Fibroblast of lung (primary cell): ENCODE measurements around the gene CNTN4. TPM values are rescaled to one million over a fixed set of nuclear protein-coding genes. Genes with fewer than 3 reads are reported as not detected.

Experiments used
- DNase-seq, 2 donors: peaks; one replicate each; pipeline versions ENCODE4 v3.0.0 to v3.0.0-alpha.2; 2010; ENCODE audit warnings: low read depth in 2 of 2
- H2AFZ ChIP-seq: 2 replicates; pipeline ENCODE4 v1.5.1; 2012; ENCODE audit warnings: low read length, control low read depth, inconsistent platforms
- H3K27ac ChIP-seq: 2 replicates; pipeline ENCODE4 v1.5.1; 2011; ENCODE audit warnings: low read length, control low read depth; ENCODE audit not compliant: insufficient read depth
- H3K27me3 ChIP-seq: 2 replicates; pipeline ENCODE4 v1.5.1; 2011; ENCODE audit warnings: mild to moderate bottlenecking, low read length; ENCODE audit not compliant: control insufficient read depth, insufficient read depth
- H3K36me3 ChIP-seq: 2 replicates; pipeline ENCODE4 v1.5.1; 2011; ENCODE audit warnings: low read length; ENCODE audit not compliant: control insufficient read depth, insufficient read depth
- H3K4me1 ChIP-seq: 2 replicates; pipeline ENCODE4 v1.5.1; 2011; ENCODE audit warnings: low read length; ENCODE audit not compliant: control insufficient read depth, insufficient read depth; ENCODE audit errors: extremely low read depth
- H3K4me2 ChIP-seq: 2 replicates; pipeline ENCODE4 v1.5.1; 2011; ENCODE audit warnings: low read length, control low read depth; ENCODE audit not compliant: insufficient read depth; ENCODE audit errors: extremely low read depth
- H3K4me3 ChIP-seq, 4 experiments: fragments of 200-600 bp in 1 of 4; sonication (generic) in 1 of 4; replicated peaks in 1 of 4; 2 replicates each; pipeline ENCODE4 v1.5.1; 2011 to 2016; ENCODE audit warnings: low read length in 4 of 4, low read depth in 3 of 4, mild to moderate bottlenecking in 3 of 4, control low read depth in 2 of 4, inconsistent platforms in 1 of 4, mixed read lengths in 1 of 4; ENCODE audit not compliant: insufficient read depth in 1 of 4; ENCODE audit errors: control extremely low read depth in 1 of 4
- H3K79me2 ChIP-seq: 2 replicates; pipeline ENCODE4 v1.5.1; 2012; ENCODE audit warnings: mild to moderate bottlenecking, low read length, inconsistent platforms; ENCODE audit not compliant: control insufficient read depth, insufficient read depth
- H3K9ac ChIP-seq: 2 replicates; pipeline ENCODE4 v1.5.1; 2011; ENCODE audit warnings: mild to moderate bottlenecking, low read length, control low read depth; ENCODE audit not compliant: insufficient read depth
- H3K9me3 ChIP-seq: 2 replicates; pipeline ENCODE4 v1.5.1; 2012; ENCODE audit warnings: low read depth, low read length; ENCODE audit not compliant: control insufficient read depth, insufficient read depth
- H4K20me1 ChIP-seq: 2 replicates; pipeline ENCODE4 v1.5.1; 2011; ENCODE audit warnings: low read length; ENCODE audit not compliant: control insufficient read depth, insufficient read depth; ENCODE audit errors: extremely low read depth
- EZH2 ChIP-seq: IDR thresholded peaks from 2 replicates; pipeline ENCODE4 v1.5.1; 2012; ENCODE audit warnings: low read length, control low read depth, mild to moderate bottlenecking; ENCODE audit errors: missing control alignments
- polyA plus RNA-seq, 2 donors: library from polyadenylated mRNA; depleted of rRNA in 1 of 2; stranded (reverse) in 1 of 2; unstranded in 1 of 2; fragments of >200 nt; gene quantifications; 2 replicates each; pipeline ENCODE4 v1.2.1, GENCODE V29; 2011 to 2012; ENCODE audit warnings: missing spikeins in 1 of 2
- total RNA-seq: library from RNA; depleted of rRNA; stranded (reverse); fragments of >200 nt; gene quantifications from 2 replicates; pipeline ENCODE4 v1.2.1, GENCODE V29; 2014
- TF ChIP-seq, protein P1 (sequence below), 2 donors: IDR thresholded peaks in 1 of 2; conservative IDR thresholded peaks in 1 of 2; 1 replicate in 1 of 2; 2 replicates in 1 of 2; pipeline ENCODE4 v1.5.1; 2011 to 2012; ENCODE audit warnings: low read length in 2 of 2, control low read depth in 1 of 2, inconsistent platforms in 1 of 2, low read depth in 1 of 2, mild to moderate bottlenecking in 1 of 2

CNTN4 gene
- total and polyA plus RNA-seq, 2 donors (not counting 1 experiment from before 2014, with no cell fraction given), result 0.17 to 0.69 TPM

DNA sequence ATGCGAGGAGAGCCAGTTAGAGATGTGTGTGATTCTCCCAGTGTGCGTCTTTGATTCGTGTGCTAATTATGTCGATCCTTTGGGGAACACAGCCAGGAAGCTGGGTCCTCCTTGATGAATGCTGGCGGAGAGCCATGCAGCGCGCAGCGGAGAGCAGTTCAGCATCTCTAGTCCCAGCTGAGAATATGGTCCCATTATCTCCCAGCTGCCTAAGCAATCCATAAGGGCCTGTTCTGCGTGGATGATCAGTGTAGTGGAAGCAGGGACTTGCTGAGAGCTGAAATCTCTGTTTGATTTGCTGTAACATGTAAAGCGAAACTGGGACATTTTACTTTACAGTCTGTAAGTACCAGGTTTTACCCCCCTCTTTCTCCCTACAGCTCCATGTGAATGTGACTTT is 412.7 kb downstream of the CNTN4 start:
- no peak for DNase-seq
- H3K27me3 ChIP-seq, result no peaks in the 10 kb centered on the region
- no peak overlapping the region for H3K27ac ChIP-seq
- no peak overlapping the region for H3K4me2 ChIP-seq
- no peaks in the 10 kb centered on the region for H3K4me1 ChIP-seq
- TF ChIP-seq, protein P1, sequence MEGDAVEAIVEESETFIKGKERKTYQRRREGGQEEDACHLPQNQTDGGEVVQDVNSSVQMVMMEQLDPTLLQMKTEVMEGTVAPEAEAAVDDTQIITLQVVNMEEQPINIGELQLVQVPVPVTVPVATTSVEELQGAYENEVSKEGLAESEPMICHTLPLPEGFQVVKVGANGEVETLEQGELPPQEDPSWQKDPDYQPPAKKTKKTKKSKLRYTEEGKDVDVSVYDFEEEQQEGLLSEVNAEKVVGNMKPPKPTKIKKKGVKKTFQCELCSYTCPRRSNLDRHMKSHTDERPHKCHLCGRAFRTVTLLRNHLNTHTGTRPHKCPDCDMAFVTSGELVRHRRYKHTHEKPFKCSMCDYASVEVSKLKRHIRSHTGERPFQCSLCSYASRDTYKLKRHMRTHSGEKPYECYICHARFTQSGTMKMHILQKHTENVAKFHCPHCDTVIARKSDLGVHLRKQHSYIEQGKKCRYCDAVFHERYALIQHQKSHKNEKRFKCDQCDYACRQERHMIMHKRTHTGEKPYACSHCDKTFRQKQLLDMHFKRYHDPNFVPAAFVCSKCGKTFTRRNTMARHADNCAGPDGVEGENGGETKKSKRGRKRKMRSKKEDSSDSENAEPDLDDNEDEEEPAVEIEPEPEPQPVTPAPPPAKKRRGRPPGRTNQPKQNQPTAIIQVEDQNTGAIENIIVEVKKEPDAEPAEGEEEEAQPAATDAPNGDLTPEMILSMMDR (conservative IDR thresholded peaks at IDR 0.05 in 1 of 2, IDR thresholded peaks at IDR 0.05 in 1 of 2; ENCODE audit: low read depth in 1 of 2, low read length in 2 of 2), result no peak
- no peak overlapping the region for H2AFZ ChIP-seq
- no peaks in the 10 kb centered on the region for H3K36me3 ChIP-seq
- no peaks in the 10 kb centered on the region for H3K79me2 ChIP-seq
- no peaks in the 10 kb centered on the region for H3K9me3 ChIP-seq
- H4K20me1 ChIP-seq, result no peaks in the 10 kb centered on the region
- no peak overlapping the region for H3K9ac ChIP-seq
- no peak overlapping the region for H3K4me3 ChIP-seq

DNA sequence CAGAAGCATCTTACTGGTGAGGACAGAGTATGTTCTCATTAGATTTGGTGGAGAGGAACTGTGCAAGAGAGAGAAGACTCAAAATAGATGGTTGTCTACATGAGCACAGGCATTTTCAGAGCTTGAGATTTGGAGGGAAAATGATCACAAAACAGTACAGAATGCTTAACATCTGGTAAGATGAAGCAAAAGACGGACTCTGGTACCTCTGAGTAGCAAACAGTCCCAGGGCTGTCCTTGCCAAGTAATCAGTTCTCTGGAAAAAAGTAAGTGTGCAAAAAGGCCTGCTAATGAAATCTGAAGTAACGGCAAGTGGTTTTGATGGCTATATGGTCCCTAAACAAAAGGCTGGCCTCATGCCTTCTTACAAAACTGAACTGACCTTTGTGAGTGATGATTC is 414.2 kb downstream of the CNTN4 start:
- Histone ChIP-seq H2AFZ (no peak overlapping the region), H4K20me1 (no peaks in the 10 kb centered on the region), H3K4me1 (no peaks in the 10 kb centered on the region), H3K27me3 (no peaks in the 10 kb centered on the region), H3K36me3 (no peaks in the 10 kb centered on the region), H3K4me3 (no peak overlapping the region), H3K9me3 (no peaks in the 10 kb centered on the region), H3K27ac (no peak overlapping the region), H3K79me2 (no peaks in the 10 kb centered on the region), H3K4me2 (no peak overlapping the region), H3K9ac (no peak overlapping the region)
- TF ChIP-seq EZH2, result no peak
- TF ChIP-seq, protein P1 (conservative IDR thresholded peaks at IDR 0.05 in 1 of 2, IDR thresholded peaks at IDR 0.05 in 1 of 2; ENCODE audit: low read depth in 1 of 2, low read length in 2 of 2), result no peak
- no peak for DNase-seq

DNA sequence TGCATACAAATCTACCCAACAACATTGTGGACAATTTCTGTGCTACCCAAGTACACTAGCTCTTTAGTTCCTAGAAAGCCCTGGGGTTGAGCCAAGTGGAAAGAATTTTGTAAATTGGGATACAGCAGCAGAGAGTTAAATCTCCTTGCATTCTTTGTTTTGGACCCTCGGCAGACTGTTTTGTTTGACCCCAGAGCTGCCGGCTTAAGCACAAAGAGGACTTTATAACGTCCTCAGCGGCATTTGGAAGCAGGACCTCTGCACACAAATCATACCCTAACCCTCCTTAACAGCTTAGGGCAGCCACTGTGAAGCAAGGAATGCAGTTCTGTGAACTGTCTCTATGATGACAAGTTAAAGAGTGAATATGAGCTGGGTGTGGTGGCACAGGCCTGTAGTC is 415.3 kb downstream of the CNTN4 start:
- Histone ChIP-seq H3K9me3 (no peaks in the 10 kb centered on the region), H3K36me3 (no peaks in the 10 kb centered on the region), H3K4me3 (no peak overlapping the region), H3K4me1 (no peaks in the 10 kb centered on the region), H3K4me2 (no peak overlapping the region), H4K20me1 (no peaks in the 10 kb centered on the region), H2AFZ (no peak overlapping the region), H3K27me3 (no peaks in the 10 kb centered on the region), H3K79me2 (no peaks in the 10 kb centered on the region), H3K9ac (no peak overlapping the region), H3K27ac (no peak overlapping the region)
- TF ChIP-seq, protein P1 (conservative IDR thresholded peaks at IDR 0.05 in 1 of 2, IDR thresholded peaks at IDR 0.05 in 1 of 2; ENCODE audit: low read depth in 1 of 2, low read length in 2 of 2), result no peak
- TF ChIP-seq EZH2, result no peak
- DNase-seq, result no peak
